BJ (cell line): ENCODE results near the gene PSEN2. TPM values are rescaled to one million over a fixed set of nuclear protein-coding genes. Genes with fewer than 3 reads are reported as not detected.

Experiments
- CTCF ChIA-PET: fragments of 350-600 bp; formaldehyde crosslinking; extraction: SDS; loops from one replicate; lab custom pipeline; 2021; ENCODE audit warnings: antibody characterized with exemption, inconsistent platforms; lab: Yijun Ruan, JAX
- POLR2A ChIA-PET: fragments of 300-600 bp; sonication (Branson Sonifier 250); formaldehyde crosslinking; extraction: SDS; loops from one replicate; lab custom pipeline; 2021; ENCODE audit warnings: antibody characterized with exemption; lab: Charles Lee
- DNase-seq: peaks from one replicate; pipeline ENCODE4 v3.0.0-alpha.2; 2011; ENCODE audit warnings: low read depth
- H3K27me3 ChIP-seq: 2 replicates; pipeline ENCODE4 v1.6.0; 2011; ENCODE audit warnings: low read length; ENCODE audit not compliant: control insufficient read depth, insufficient read depth
- H3K36me3 ChIP-seq: 2 replicates; pipeline ENCODE4 v1.5.1; 2011; ENCODE audit warnings: low read length; ENCODE audit not compliant: control insufficient read depth, insufficient read depth
- H3K4me3 ChIP-seq: 2 replicates; pipeline ENCODE4 v1.5.1; 2011; ENCODE audit warnings: low read depth, mild to moderate bottlenecking, control low read depth, low read length
- CTCF ChIP-seq: IDR thresholded peaks from 2 replicates; pipeline ENCODE4 v1.5.1; 2011; ENCODE audit warnings: low read depth, mild to moderate bottlenecking, control low read depth, inconsistent platforms, low read length, moderate library complexity; ENCODE audit not compliant: insufficient read depth
- polyA plus RNA-seq: library from polyadenylated mRNA; depleted of rRNA; stranded (reverse); fragments of >200 nt; gene quantifications from 2 replicates; pipeline ENCODE4 v1.2.3, GENCODE V29; 2011

Gene PSEN2
- polyA plus RNA-seq, 1 experiment: 32.1 TPM

GRCh38 chr1:226894826-226895225 is 24.4 kb downstream of the PSEN2 start:
- TF ChIP-seq CTCF: no peak
- POLR2A ChIA-PET: no interaction called here
- DNase-seq: no peak
- Histone ChIP-seq H3K4me3 (no peak overlapping the region), H3K27me3 (no peaks in the 10 kb centered on the region), H3K36me3 (peaks cover 7% of the 10 kb centered on the region)
- CTCF ChIA-PET: interaction anchor here (0.6 kb wide), 1 partner anchor 121 kb away, joined by 3 read pairs; no protein-coding TSS in a partner anchor

- H3K27me3 ChIP-seq: no peaks in the 10 kb centered on the region
- H3K36me3 ChIP-seq: peaks cover 9% of the 10 kb centered on the region
- CTCF ChIA-PET: interaction anchor here (1.2 kb wide), 1 partner anchor 543 kb away, joined by 3 read pairs; no protein-coding TSS in a partner anchor
- no peak for DNase-seq
- H3K4me3 ChIP-seq: no peak overlapping the region
- POLR2A ChIA-PET: no interaction called here
- TF ChIP-seq CTCF: no peak
Observed at GRCh38 chr1:226895644-226896043, 25.2 kb downstream of the PSEN2 start.

- peaks cover 9% of the 10 kb centered on the region for H3K36me3 ChIP-seq
- POLR2A ChIA-PET: no interaction called here
- DNase-seq: no peak
- no peak overlapping the region for H3K4me3 ChIP-seq
- H3K27me3 ChIP-seq: no peaks in the 10 kb centered on the region
- CTCF ChIA-PET: interaction anchor here (0.7 kb wide), 1 partner anchor 12 kb away, joined by 3 read pairs; no protein-coding TSS in a partner anchor
- TF ChIP-seq CTCF: no peak
Observed at GRCh38 chr1:226898246-226898645, 27.8 kb downstream of the PSEN2 start.

GRCh38 chr1:226901421-226901820 is 31.0 kb downstream of the PSEN2 start:
- ChIA-PET POLR2A (no interaction called here), CTCF (no interaction called here)
- Histone ChIP-seq H3K27me3 (no peaks in the 10 kb centered on the region), H3K36me3 (peaks cover 6% of the 10 kb centered on the region; the same call in 1 of the 2 replicates), H3K4me3 (no peak overlapping the region)
- no peak for DNase-seq
- no peak for TF ChIP-seq CTCF

GRCh38 chr1:226902601-226903000 is 32.2 kb downstream of the PSEN2 start:
- TF ChIP-seq CTCF: no peak
- Histone ChIP-seq H3K27me3 (no peaks in the 10 kb centered on the region), H3K4me3 (no peak overlapping the region), H3K36me3 (peaks cover 6% of the 10 kb centered on the region; the same call in 1 of the 2 replicates)
- CTCF ChIA-PET: no interaction called here
- no peak for DNase-seq
- POLR2A ChIA-PET: interaction anchor here (0.7 kb wide), 1 partner anchor 580 kb away, joined by 3 read pairs; no protein-coding TSS in a partner anchor
